ENCODE measurements around the gene NBAS.

DNA sequence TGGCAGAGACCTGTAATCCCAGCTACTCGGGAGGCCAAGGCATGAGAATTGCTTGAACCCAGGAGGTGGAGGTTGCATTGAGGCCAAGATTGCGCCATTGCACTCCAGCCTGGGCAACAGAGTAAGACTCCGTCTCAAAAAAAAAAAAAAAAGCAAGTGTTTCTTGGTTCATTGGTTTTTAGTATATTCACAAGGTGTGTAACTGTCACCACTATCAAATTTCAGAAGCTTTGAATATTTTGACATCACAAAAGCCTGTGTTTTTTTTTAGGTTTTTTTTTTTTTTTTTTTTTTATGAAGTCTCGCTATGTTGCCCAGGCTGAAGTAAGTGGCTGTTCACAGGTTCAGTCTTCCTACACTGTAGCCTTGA is 47.2 kb upstream of the NBAS start:
- TF ChIP-seq POLR2AphosphoS5 (IDR thresholded peaks at IDR 0.05; ENCODE audit: low read depth, low read length) (no peak), TAF1 (IDR thresholded peaks at IDR 0.05; ENCODE audit: borderline replicate concordance, insufficient read depth, low read length) (no peak), SIN3A (IDR thresholded peaks at IDR 0.05; ENCODE audit: borderline replicate concordance, insufficient read depth, low read length) (no peak), FOXP2 (optimal IDR thresholded peaks at IDR 0.05; ENCODE audit: borderline replicate concordance, extremely low read depth, extremely low read length, insufficient read depth) (no peak)
- TF ChIP-seq, protein P1, sequence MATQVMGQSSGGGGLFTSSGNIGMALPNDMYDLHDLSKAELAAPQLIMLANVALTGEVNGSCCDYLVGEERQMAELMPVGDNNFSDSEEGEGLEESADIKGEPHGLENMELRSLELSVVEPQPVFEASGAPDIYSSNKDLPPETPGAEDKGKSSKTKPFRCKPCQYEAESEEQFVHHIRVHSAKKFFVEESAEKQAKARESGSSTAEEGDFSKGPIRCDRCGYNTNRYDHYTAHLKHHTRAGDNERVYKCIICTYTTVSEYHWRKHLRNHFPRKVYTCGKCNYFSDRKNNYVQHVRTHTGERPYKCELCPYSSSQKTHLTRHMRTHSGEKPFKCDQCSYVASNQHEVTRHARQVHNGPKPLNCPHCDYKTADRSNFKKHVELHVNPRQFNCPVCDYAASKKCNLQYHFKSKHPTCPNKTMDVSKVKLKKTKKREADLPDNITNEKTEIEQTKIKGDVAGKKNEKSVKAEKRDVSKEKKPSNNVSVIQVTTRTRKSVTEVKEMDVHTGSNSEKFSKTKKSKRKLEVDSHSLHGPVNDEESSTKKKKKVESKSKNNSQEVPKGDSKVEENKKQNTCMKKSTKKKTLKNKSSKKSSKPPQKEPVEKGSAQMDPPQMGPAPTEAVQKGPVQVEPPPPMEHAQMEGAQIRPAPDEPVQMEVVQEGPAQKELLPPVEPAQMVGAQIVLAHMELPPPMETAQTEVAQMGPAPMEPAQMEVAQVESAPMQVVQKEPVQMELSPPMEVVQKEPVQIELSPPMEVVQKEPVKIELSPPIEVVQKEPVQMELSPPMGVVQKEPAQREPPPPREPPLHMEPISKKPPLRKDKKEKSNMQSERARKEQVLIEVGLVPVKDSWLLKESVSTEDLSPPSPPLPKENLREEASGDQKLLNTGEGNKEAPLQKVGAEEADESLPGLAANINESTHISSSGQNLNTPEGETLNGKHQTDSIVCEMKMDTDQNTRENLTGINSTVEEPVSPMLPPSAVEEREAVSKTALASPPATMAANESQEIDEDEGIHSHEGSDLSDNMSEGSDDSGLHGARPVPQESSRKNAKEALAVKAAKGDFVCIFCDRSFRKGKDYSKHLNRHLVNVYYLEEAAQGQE (IDR thresholded peaks at IDR 0.05; ENCODE audit: insufficient read depth in 1 of 2, low read depth in 2 of 2, low read length in 2 of 2): no peak

All from PFSK-1 (cell line).